Glutamatergic neuron (in vitro differentiated cells): ENCODE results near the gene NRL. TPM values are rescaled to one million over a fixed set of nuclear protein-coding genes. Genes with fewer than 3 reads are reported as not detected.

Experiments used
- DNase-seq: peaks from one replicate; pipeline ENCODE4 v3.0.0; 2022
- H3K27ac Mint-ChIP-seq: one replicate; pipeline ENCODE4 v1.8.0; 2020; ENCODE audit warnings: mild to moderate bottlenecking, mixed read lengths, inconsistent platforms; ENCODE audit not compliant: unreplicated experiment
- H3K27me3 Mint-ChIP-seq: one replicate; pipeline ENCODE4 v1.8.0; 2020; ENCODE audit warnings: mild to moderate bottlenecking, moderate library complexity, mixed read lengths, inconsistent platforms; ENCODE audit not compliant: unreplicated experiment
- H3K36me3 Mint-ChIP-seq: one replicate; pipeline ENCODE4 v1.8.0; 2020; ENCODE audit warnings: mild to moderate bottlenecking, mixed read lengths, inconsistent platforms; ENCODE audit not compliant: unreplicated experiment
- H3K4me1 Mint-ChIP-seq: one replicate; pipeline ENCODE4 v1.8.0; 2020; ENCODE audit warnings: mild to moderate bottlenecking, low read depth, mixed read lengths, inconsistent platforms; ENCODE audit not compliant: unreplicated experiment
- H3K4me3 Mint-ChIP-seq: one replicate; pipeline ENCODE4 v1.8.0; 2020; ENCODE audit warnings: mild to moderate bottlenecking, mixed read lengths, inconsistent platforms; ENCODE audit not compliant: unreplicated experiment
- H3K9me3 Mint-ChIP-seq: one replicate; pipeline ENCODE4 v1.8.0; 2020; ENCODE audit warnings: mild to moderate bottlenecking, moderate library complexity, mixed read lengths, inconsistent platforms; ENCODE audit not compliant: unreplicated experiment
- long read RNA-seq: library from polyadenylated mRNA; unstranded; transcript quantifications from one replicate; pipeline ENCODE4 v2.0.0, GENCODE V29; 2020; ENCODE audit not compliant: unreplicated experiment
- total RNA-seq: library from RNA; stranded (reverse); fragmentation: NEBNext Ultra II Directional; extraction: Animal tissue kit (Norgen Biotek cat#: 25700); gene quantifications from one replicate; pipeline ENCODE4 v1.2.1, GENCODE V29; 2021; ENCODE audit not compliant: unreplicated experiment
- TF ChIP-seq, protein P1 (sequence below): fragments of 200-600 bp; sonication (generic); IDR thresholded peaks from one replicate; pipeline ENCODE4 v1.5.0; 2021; ENCODE audit not compliant: partially characterized antibody, unreplicated experiment

Gene NRL
- 3.7 TPM for total RNA-seq
- long read RNA-seq, partial matches to known transcripts, result 1 of 6 reads
- long read RNA-seq, other reads (novel, unspliced or antisense), result 2 of 6 reads

DNA sequence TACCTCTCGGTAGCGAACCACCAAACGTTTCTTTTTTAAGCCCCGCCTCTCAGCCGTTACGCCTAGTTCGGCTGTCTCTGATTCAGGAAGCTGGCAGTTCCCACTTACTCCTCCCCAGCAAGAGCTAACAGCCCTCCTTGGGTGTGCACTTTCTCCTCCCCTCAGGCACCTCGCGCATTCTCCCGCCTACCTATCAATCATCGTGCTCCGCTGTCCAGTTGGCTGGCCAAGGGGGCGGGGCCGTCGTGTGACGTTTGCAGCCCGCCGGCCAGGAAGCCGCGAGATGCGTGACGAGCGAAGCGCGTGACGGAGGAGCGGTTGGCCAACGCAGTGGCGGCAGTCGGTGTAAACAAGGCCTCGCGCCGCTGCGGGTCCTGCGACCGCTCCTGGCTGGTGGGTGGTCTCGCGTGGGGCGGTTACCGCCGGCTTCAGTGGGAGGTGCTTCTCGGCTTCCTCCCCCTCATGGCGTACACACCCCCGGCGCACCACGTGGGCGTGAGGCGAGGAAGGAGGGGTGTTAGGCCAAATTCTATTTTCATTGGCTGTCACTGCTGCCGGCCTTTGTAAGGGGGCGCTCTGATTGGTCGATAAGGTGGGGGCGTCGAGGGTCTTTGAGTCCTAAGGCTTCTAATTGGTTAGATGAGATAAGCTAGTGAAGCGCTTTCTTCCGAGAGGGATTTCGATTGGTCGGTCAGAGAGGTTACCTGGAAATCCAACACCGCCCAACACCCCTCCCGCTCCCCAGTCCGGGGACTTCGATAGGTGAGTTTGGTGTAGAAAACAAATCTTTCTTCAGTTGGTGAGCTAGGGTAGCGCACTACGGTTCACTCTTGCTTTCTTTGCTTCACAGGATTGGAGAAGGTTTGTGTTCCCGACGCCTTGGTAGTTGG lies at the start of gene NRL, which contains the start of gene DCAF11:
Gene NRL, minus strand, starts transcription at position 418 of the 890 bp plus-strand sequence. CDS start 32,101 bp downstream, outside the sequence.
Gene DCAF11, plus strand, starts transcription at position 246 of the 890 bp plus-strand sequence. CDS start 818 bp downstream, outside the sequence.
- Mint-ChIP-seq H3K4me1 (peaks cover 10% of the 10 kb centered on the region), H3K27me3 (peaks cover 6% of the 10 kb centered on the region), H3K36me3 (peaks cover 5% of the 10 kb centered on the region), H3K27ac (peak within 1 kb of the TSS; percentile 98), H3K4me3 (peak within 1 kb of the TSS; percentile 97), H3K9me3 (peaks cover 11% of the 10 kb centered on the region)
- TF ChIP-seq, protein P1, sequence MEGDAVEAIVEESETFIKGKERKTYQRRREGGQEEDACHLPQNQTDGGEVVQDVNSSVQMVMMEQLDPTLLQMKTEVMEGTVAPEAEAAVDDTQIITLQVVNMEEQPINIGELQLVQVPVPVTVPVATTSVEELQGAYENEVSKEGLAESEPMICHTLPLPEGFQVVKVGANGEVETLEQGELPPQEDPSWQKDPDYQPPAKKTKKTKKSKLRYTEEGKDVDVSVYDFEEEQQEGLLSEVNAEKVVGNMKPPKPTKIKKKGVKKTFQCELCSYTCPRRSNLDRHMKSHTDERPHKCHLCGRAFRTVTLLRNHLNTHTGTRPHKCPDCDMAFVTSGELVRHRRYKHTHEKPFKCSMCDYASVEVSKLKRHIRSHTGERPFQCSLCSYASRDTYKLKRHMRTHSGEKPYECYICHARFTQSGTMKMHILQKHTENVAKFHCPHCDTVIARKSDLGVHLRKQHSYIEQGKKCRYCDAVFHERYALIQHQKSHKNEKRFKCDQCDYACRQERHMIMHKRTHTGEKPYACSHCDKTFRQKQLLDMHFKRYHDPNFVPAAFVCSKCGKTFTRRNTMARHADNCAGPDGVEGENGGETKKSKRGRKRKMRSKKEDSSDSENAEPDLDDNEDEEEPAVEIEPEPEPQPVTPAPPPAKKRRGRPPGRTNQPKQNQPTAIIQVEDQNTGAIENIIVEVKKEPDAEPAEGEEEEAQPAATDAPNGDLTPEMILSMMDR, result no peak
- DNase-seq, result peak; percentile 99

DNA sequence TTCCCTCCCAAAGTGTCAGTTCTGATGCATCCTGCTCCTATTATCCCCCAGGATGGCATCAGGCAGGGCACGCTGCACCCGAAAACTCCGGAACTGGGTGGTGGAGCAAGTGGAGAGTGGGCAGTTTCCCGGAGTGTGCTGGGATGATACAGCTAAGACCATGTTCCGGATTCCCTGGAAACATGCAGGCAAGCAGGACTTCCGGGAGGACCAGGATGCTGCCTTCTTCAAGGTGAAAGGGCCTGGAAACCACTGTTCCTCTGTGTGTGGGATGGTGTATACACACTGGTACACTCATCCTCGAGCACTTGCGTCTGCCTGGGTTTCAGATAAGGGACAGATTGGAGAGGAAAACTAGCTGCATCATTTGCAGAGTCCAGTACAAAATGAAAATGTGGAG lies 47.3 kb upstream of the NRL start:
- peaks cover 4% of the 10 kb centered on the region for H3K36me3 Mint-ChIP-seq

GRCh38 chr14:24160850-24161804 lies 46.4 kb upstream of the NRL start, which contains the start of gene IRF9:
Gene IRF9, plus strand, starts transcription at chr14:24161265. Its CDS starts 880 bp downstream, at chr14:24162145.
- Mint-ChIP-seq H3K4me3 (peak within 1 kb of the TSS; percentile 85), H3K27me3 (peaks cover 2% of the 10 kb centered on the region), H3K36me3 (peaks cover 8% of the 10 kb centered on the region), H3K4me1 (peaks cover 7% of the 10 kb centered on the region), H3K9me3 (peaks cover 4% of the 10 kb centered on the region), H3K27ac (peak within 1 kb of the TSS; percentile 64)
- TF ChIP-seq, protein P1, result peak; percentile 92
- peak; percentile 98 for DNase-seq

More for the DNA sequence above, 47.3 kb upstream of the NRL start:
- Mint-ChIP-seq H3K4me1 (peaks cover 7% of the 10 kb centered on the region), H3K27me3 (peaks cover 2% of the 10 kb centered on the region), H3K9me3 (peaks cover 2% of the 10 kb centered on the region), H3K27ac (peak overlapping the region; percentile 64), H3K4me3 (peak overlapping the region; percentile 85)
- DNase-seq, result no peak
- TF ChIP-seq, protein P1, result no peak

DNA sequence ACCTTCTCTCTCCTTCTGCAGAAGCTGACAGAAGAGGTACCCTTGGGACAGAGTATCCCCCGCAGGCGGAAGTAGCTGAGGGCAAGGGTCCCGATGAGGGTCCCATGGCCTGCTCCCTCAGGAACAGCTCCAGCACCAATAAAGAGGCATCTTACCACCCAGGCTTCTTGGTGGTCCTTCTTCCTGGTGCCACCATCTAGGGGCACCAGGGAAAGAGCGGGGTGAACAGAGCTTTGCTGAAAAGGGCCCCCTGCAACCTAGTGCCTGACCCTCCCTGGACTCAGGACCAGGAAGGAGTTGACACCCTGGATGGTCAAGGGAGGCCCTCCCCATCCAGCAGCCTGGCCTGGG lies 45.7 kb upstream of the NRL start:
- Mint-ChIP-seq H3K27me3 (peaks cover 5% of the 10 kb centered on the region), H3K36me3 (peaks cover 5% of the 10 kb centered on the region), H3K27ac (peak overlapping the region; percentile 12), H3K4me3 (no peak overlapping the region), H3K9me3 (peaks cover 4% of the 10 kb centered on the region), H3K4me1 (peaks cover 7% of the 10 kb centered on the region)
- TF ChIP-seq, protein P1, result no peak
- DNase-seq, result no peak
